ENCODE results near the gene LEPR.
"Not testable (repeated sequence)": the region's sequence is repeated elsewhere in the genome, so short reads cannot be mapped to it uniquely, and the experiment has no call there.

Gene LEPR

DNA sequence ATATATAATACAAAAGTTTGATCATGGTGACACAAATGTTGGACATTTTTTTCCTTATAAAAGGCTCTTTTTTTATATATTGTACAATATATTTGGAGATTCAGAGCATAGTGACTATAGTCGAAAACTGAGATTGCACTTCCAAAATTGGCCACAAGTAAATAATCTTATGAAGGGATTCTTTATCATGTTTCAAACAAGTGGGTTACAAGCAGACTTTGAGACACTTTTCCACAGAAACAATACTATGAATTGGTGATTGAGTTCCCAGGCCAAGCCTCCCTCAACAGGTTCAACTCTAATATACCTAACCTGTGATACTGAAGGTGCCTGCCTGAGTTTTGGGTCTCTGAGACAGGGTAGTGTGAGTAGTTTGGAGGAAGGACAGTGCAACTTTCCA, 13.8 kb downstream of the LEPR start:
- DNase-seq (ENCODE audit: insufficient read length, low spot score) (no peak), FAIRE-seq (no peak)

DNA sequence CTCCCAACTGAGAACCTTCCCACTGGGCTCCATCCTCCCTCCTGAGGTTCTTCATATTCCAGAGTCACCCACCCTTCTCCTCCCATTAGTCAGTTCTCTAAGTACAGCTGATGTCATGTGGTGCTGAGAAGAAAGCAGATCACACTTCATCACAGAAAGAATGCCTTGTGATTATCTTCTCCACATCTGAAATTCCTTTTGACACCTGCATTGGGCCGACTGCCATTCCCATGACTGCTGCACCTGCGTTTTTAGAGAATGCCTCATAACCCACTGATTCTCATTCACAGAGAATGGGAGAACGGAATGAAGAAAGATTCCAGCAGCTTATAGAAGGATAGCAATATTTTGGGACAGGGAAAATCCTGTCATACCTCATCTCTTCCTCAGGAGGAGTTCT, 14.3 kb downstream of the LEPR start:
- FAIRE-seq (no peak), DNase-seq (ENCODE audit: insufficient read length, low spot score) (no peak)

DNA sequence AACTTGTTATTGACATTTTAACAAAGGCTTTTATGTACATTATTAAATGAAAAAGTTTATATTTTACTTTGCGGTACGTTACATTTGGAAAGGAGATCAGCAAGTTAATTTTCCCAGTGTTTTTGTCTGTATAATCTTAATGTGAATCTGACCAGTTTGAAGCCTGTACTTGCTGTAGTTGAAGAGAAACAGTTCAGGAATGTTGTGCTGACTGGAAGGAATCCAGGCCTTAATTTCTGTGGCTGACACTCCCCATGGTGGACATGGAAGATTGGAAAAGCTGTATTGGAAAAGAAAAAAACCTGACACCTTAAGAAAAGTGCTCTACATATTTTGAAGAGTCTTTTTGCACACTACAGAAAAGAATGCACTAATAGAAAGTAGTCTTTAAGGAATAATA, 15.5 kb downstream of the LEPR start:
- FAIRE-seq (no peak), DNase-seq (ENCODE audit: insufficient read length, low spot score) (no peak)

DNA sequence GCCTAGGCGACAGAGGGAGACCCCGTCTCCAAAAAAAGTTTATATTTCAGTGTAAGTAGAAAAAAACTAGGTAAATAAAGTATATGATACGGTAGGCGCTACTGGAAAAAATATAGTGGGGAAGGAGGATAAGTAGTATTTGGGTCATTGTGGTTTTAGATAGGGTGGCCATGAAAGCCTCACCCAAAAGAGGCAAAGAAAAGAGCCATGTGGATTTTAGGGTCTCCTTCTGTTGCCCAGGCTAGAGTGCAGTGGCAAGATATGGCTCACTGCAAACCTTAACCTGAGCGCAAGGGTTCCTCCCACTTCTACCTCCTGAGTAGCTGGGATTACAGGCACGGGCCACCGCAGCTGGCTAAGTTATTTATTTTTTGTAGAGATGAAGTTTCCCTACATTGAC, 17.1 kb downstream of the LEPR start:
- DNase-seq (ENCODE audit: insufficient read length, low spot score) (no peak), FAIRE-seq (no peak)

DNA sequence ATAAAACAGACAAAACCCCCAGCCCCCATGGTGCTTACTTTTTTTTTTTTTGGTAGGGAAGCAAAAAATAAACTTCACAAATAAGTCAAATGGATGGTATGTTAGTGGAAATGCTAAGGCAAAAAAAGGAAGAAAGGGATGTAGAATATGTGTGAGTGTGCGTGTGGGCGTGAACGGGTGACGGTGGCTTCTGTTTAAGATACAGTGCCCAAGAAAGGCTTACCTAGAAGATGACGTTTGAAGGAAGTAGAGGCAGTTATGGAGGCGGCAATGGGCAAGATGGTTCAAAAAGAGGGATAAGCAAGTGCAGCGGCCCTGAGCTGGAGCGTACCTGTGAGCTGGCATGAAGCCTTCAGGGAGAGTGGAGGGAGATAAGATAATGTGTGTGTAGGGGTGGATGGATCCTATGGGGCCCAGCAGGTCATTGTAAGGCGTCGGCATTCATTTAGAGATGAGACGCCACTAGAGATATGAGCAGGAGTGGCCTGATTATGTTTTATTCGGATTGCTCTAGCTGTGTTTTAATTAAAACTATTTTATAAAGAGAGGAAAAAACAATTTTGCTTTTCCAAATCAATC, 19.9 kb downstream of the LEPR start:
- FAIRE-seq = no peak
- no peak for DNase-seq (ENCODE audit: insufficient read length, low spot score)

DNA sequence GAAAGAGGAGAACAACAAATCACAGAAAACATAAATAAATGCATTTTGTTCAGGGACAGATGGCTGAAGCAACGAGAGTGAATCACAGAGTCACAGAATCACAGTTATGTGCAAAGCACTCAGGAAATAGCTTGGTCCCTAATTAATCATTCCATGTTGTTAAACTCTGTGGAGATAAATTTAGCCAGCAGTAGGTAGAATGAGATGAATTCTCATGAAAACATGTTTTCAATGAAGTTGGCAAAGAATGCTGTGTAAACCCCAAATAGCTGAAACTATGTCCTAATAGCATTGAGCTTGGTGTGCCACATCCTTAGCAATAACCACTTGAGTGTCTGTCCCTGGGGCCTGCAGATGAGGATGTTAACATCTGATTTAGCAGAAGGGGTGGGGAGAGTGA, 20.4 kb downstream of the LEPR start:
- FAIRE-seq (no peak), DNase-seq (ENCODE audit: insufficient read length, low spot score) (no peak)

DNA sequence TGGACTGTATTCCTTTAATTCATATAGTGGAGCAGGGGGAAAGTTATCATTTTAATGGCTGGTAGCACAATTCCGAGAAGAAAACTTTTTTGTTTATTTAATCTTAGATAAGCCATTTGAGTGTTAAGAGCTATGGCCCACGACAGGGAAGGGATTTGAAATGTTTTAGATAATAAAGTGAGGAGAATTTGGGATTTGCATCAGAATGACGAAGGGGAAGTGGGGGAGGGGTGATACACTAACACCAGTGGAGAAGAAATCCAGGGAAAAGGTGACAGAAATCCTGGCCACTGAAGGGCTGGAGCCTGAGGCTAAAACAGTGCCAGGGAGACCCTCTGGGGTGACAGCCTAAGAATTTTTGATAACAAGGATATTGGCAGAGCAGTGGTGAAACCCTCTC, 21.0 kb downstream of the LEPR start:
- no peak for DNase-seq (ENCODE audit: insufficient read length, low spot score)
- no peak for FAIRE-seq

DNA sequence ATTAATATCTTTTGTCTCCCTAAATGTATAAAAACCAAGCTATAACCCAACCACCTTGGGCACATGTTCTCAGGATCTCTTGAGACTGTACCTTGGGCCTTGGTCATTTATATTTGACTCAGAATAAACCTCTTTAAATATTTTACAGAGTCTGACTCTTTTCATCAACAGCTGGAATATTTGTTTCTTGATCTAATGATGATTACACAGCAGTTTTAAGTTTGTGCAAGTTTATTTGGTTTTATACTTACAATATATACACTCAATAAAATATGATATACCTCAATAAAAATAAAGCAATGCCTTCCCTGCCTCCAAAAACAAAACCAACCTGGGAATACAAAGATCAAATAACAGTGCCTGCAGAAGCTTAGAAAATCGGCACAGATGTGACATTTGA, 22.0 kb downstream of the LEPR start:
- FAIRE-seq = no peak

DNA sequence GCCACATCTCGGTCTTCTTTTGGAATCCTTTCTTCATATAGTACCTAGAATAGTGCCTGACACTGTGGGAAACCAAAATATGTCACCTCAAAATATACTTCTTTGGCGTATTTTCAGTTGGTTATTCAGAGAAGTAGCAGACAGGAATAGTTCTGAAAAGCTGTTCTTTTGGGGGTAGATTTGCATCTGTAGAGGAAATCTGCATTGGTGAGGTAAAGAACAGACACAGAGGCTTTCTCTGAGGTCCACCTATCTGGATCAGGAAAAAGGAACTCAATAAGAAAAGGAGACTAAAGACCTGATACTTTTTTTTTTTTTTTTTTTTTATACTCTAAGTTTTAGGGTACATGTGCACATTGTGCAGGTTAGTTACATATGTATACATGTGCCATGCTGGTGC, 23.2 kb downstream of the LEPR start:
- DNase-seq (ENCODE audit: insufficient read length, low spot score) (no peak), FAIRE-seq (no peak)

More for the DNA sequence above, 22.0 kb downstream of the LEPR start:
- DNase-seq (ENCODE audit: insufficient read length, low spot score) = no peak

DNA sequence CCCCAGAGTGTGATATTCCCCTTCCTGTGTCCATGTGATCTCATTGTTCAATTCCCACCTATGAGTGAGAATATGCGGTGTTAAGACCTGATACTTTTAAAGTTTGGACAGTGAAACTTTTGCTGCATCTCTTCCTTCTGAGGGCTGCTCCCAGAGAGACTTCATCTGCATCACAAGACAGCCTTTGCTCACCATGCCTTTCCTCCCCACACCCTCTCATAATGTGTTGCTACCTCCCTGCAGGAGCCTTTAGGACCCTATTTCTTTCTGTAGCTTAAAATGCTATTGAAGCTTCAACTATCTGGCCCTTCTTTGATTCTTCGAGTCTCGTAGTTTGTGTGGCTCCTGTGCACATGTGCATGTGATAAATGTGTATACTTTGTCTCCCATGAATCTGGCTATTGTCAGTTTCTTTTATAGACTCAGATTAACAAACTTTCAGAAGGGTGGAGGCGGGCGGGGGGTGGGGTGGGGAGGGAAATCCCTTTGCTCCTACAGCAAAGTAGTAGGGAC, 23.7 kb downstream of the LEPR start:
- FAIRE-seq = no peak
- no peak for DNase-seq (ENCODE audit: insufficient read length, low spot score)

DNA sequence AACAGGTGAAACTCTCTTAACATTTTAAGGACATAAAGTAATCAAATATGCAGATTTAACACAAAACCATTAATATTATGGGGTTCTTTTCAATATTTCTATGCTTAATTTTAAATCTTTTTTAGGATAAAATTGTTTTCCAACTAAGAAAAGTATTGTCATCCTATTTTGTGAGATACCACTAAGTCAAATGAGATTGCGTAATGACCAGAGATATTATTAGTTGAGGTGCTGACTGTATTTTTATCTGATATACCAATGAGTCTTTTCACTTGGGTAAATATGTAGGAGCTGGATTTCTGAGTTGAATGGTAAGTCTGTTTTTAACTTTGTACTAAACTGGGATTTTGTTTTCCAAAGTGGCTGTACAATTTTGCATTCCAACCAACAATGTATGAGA, 25.4 kb downstream of the LEPR start:
- no peak for DNase-seq (ENCODE audit: insufficient read length, low spot score)
- no peak for FAIRE-seq

DNA sequence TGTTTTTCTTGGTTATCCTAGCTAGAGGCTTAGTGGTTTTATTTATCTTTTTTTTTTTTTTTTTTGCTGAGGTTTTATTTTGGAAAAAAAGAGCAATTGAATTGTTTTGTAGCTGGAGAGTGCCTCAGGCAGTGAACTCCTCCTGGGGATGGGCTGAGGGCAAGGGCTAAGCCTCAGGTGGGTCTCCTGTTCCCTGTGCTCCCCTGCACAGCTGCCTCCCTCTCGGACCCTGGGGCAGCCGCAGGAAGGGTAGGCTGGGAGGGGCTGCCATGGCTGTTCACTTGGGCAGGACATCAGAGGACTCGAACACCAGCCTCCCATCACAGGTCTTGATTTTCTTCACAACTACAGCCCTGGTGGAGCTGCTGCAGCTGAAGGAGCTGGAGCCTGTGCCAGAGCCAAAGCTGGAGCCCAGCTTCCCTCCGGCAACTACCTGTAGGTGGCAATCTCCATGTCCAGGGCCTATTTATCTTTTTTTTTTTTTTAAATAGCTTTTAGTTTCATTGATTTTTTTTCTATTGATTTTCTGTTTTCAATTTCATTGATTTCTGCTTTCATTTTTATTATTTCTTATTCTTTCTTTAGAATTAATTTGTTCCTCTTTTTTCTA, 28.9 kb downstream of the LEPR start:
- no peak for FAIRE-seq
- no peak for DNase-seq (ENCODE audit: insufficient read length, low spot score)

DNA sequence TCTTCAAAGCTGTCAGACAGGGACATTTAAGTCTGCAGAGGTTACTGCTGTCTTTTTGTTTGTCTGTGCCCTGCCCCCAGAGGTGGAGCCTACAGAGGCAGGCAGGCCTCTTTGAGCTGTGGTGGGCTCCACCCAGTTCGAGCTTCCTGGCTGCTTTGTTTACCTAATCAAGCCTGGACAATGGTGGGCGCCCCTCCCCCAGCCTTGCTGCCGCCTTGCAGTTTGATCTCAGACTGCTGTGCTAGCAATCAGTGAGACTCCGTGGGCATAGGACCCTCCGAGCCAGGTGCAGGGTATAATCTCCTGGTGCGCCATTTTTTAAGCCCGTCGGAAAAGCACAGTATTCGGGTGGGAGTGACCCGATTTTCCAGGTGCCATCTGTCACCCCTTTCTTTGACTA, 35.2 kb downstream of the LEPR start:
- not testable (repeated sequence) for DNase-seq (ENCODE audit: insufficient read length, low spot score); FAIRE-seq

DNA sequence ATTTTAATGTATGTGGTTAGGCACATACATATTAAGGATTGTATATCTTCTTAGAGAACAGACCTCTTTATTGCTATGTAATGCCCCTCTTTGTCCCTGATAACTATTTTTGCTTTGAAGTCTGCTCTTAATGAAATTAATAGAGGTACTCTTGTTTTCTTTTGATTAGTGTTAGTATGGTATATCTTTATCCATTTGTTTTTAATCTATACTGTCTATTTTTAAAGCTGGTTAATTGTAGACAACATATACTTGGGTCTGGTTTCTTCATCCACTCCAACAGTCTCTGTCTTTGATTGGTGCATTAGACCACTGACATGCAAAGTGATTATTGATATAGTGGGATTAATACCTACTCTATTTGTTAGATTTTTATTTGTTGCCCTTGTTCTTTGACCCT, 36.0 kb downstream of the LEPR start:
- FAIRE-seq = no peak
- DNase-seq (ENCODE audit: insufficient read length, low spot score) = no peak

DNA sequence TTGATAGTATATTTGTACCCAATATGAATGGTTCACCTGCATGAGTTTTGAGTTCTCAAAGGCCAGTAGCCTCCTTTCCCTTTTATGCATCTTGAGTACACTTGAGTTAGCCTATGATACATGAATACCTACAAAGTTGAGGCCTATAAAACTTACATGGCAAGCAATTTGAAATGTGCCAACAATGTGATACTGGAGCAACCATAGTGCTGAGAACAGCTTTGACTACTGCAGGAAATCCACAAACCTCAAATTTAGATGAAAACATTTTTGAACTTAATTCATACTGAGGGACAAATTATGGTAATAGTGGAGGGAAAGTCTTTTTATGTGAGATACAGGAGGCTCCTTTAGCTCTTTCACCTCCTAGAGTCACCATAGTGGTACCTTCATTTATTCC, 37.4 kb downstream of the LEPR start:
- no peak for DNase-seq (ENCODE audit: insufficient read length, low spot score)
- FAIRE-seq = no peak

DNA sequence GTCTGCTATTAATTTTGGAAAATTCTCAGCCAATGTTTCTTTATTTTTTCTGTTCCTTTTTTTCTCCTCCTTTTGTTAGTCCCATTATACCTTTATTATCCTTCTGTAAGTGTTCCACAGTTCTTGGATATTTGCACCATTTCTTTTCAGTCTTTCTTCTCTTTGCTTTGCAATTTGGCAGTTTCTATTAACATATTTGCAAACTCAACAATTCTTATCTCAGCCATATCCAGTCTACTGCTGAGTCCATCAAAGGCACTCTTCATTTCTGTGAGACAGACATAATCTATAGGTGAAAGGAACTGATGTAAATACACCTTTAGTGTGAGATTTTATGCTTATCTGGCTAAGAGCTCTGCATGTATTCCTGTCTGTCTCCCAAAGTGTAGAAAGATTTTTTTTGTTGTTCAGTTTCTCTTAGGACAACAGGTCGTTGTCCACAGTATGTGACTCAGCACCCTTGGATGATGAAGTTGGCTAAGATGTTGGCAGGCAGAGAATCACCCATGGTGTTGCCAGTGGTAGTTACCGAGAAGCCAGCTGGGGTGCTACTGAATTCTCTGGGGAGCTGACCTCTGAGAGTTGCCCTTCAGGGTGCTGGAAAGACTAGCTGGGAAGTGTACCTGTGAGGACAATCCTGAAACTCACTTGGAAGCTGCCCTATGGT, 38.4 kb downstream of the LEPR start:
- FAIRE-seq (no peak), DNase-seq (ENCODE audit: insufficient read length, low spot score) (no peak)

DNA sequence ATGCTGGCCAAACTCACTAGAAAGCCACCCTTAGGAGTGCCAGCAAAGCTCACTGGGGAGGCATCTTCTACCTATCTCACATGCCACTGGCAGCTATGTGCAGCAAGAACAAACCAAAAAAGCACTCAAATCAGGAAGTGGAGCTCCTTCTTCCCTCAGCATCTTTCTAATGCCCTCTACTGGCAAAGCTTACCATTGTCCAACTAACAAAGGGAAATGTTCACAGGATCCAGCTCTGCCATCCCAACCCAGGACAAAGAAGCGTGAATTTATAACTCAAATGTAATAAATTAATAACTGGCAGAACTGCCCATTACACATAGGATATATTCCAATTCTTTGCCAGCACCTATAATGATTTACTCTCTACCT, 38.9 kb downstream of the LEPR start:
- peak; percentile 10 for DNase-seq (ENCODE audit: insufficient read length, low spot score)

DNA sequence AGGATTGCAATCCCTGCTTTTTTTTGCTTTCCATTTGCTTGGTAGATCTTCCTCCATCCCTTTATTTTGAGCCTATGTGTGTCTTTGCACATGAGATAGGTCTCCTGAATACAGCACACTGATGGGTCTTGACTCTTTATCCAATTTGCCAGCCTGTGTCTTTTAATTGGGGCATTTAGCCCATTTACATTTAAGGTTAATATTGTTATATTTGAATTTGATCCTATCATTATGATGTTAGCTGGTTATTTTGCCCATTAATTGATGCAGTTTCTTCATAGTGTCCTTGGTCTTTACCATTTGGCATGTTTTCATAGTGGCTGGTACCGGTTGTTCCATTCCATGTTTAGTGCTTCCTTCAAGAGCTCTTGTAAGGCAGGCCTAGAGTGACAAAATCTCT, 45.4 kb downstream of the LEPR start:
- DNase-seq (ENCODE audit: insufficient read length, low spot score); FAIRE-seq: not testable (repeated sequence)

More for the DNA sequence above, 38.9 kb downstream of the LEPR start:
- FAIRE-seq = no peak

DNA sequence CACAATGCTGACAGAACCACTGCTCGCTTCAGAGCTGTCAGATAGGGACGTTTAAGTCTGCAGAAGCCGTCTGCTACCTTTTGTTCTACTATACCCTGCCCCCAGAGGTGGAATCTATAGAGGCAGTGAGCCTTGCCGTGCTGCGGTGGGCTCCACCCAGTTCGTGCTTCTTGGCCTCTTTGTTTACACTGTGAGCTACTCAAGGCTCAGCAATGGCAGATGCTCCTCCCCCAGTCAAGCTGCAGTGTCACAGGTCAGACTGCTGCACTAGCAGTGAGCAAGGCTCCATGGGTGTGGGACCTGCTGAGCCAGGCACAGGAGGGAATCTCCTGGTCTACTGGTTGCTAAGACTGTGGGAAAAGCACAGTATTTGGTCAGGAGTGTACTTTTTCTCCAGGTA, 47.1 kb downstream of the LEPR start:
- DNase-seq (ENCODE audit: insufficient read length, low spot score) (no peak), FAIRE-seq (no peak)

DNA sequence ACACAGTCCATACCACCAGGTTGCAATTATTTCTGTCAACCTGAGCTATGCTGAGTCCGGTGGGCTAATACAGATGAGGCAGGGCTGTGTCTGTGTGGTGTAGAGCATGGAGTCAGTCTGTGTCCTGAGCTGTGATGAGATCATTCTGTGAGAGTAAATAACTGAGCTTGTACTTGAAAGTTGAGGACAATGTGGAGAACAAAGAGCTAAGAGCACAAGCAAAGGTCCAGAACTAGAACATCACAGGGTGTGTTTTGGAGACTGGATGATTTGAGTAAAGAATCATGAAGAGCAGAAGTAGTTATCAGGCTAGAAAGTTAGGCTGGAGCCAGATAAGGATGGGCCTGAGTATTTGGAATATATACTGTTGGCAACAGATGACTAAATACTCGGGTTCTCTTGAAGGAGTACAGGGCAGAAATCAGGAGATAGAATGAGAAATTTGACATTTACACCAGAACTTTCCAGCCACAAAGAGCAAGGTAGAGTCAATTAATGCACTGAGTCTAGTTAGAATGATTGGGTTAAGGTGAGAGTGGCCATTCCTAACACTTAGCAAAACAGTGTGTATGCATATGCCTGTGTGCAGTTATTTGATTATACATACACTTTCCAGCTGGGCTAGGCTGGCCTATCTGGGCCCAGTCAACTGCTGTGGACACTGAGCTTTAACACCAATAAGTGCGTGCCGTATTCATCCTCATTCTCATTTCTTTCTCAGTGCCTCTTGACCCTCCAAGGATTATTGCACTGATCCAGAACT, 48.8 kb downstream of the LEPR start:
- no peak for FAIRE-seq
- DNase-seq (ENCODE audit: insufficient read length, low spot score) = no peak

DNA sequence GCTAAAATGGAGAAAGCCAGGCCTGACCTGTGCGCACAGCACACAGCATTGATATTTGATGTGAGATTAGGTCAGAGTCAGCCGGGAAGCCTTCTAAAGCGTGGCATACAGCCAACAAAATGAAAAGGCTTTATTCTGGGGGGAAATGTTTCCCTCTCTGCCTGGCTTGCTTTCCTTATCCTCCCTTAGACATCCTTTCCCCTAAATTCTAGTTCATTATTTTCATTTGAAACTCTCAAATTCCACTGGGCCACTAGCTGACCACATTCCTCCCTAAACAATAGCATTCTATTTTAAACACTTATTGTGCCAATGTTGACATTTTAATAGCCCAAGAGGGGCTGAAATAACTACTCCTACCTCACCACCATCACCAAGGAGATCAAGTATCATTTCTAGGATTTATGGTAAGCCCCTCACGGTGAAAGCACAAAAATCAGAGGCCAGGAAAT, 49.4 kb downstream of the LEPR start:
- DNase-seq (ENCODE audit: insufficient read length, low spot score) (no peak), FAIRE-seq (no peak)
